ENCODE measurements around the gene PPT2. TPM values are rescaled to one million over a fixed set of nuclear protein-coding genes. Genes with fewer than 3 reads are reported as not detected.

PPT2 gene
- total RNA-seq, 1 experiment from 2014 or later = 46.3 TPM

DNA sequence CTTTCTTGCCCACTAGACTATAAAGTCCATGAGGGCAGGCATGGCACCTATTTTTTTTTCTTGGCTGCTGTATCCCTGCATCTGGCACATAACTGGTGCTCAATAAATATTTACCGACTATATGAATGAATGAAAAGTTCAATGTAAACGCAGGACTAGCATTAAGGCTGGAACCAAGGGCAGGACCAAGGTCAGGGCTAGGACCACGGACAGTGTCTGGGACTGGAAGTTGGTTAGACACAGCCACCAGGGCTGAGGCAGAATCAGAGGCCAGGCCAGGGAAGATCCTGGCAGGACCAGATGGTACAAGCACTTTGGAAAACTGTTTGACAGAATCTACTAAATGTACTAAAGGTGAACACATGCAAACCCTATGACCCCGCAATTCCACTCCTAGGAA is 48.5 kb upstream of the PPT2 start:
- Mint-ChIP-seq H3K36me3 (ENCODE audit: insufficient read depth in 1 of 3, low read depth in 3 of 3) (no peaks in the 10 kb centered on the region), H3K27me3 (ENCODE audit: low read depth) (peaks cover 47% of the 10 kb centered on the region)

More for the DNA sequence above, 48.5 kb upstream of the PPT2 start:
- Histone ChIP-seq H3K4me1 (ENCODE audit: insufficient read depth, low read length) (no peaks in the 10 kb centered on the region; the same call in 1 of the 2 replicates), H3K14ac (ENCODE audit: insufficient read depth, low read length) (no peak overlapping the region), H2AK5ac (ENCODE audit: insufficient read length, low read length) (no peak overlapping the region), H4K8ac (replicated peaks; ENCODE audit: insufficient read length, low read depth, low read length) (no peak overlapping the region), H2BK15ac (ENCODE audit: low read depth, low read length) (no peak overlapping the region), H3K56ac (ENCODE audit: insufficient read length, low read depth, low read length) (no peak overlapping the region), H3K23me2 (ENCODE audit: insufficient read length, low read depth, low read length, poor library complexity, severe bottlenecking) (no peaks in the 10 kb centered on the region), H3K9me3 (ENCODE audit: control insufficient read depth, low read depth, low read length) (no peaks in the 10 kb centered on the region), H2AFZ (ENCODE audit: low read length) (no peak overlapping the region), H4K91ac (ENCODE audit: insufficient read length, low read depth, low read length) (no peak overlapping the region), H3K18ac (ENCODE audit: insufficient read length, low read depth, low read length) (no peak overlapping the region), H3K79me1 (ENCODE audit: insufficient read depth, low read depth, low read length, poor library complexity, severe bottlenecking) (no peaks in the 10 kb centered on the region), H3K79me2 (ENCODE audit: insufficient read depth, low read length) (no peaks in the 10 kb centered on the region), H3K4me2 (ENCODE audit: insufficient read depth, insufficient read length, low read length) (no peak overlapping the region), H2BK120ac (ENCODE audit: low read depth, low read length, poor library complexity, severe bottlenecking) (no peak overlapping the region), H2BK20ac (ENCODE audit: low read depth, low read length, poor library complexity, severe bottlenecking) (no peak overlapping the region), H4K5ac (ENCODE audit: insufficient read length, low read depth, low read length) (no peak overlapping the region), H2BK5ac (ENCODE audit: insufficient read length, low read length) (no peak overlapping the region), H2BK12ac (ENCODE audit: insufficient read length, low read depth, low read length) (no peak overlapping the region), H3K4ac (ENCODE audit: low read depth, low read length) (no peak overlapping the region), H3K9ac (ENCODE audit: extremely low read depth, insufficient read length, low read length) (no peak overlapping the region), H3K27me3 (ENCODE audit: insufficient read depth, low read length) (no peaks in the 10 kb centered on the region; the same call in 1 of the 2 replicates), H3T11ph (ENCODE audit: low read length) (no peak overlapping the region), H3K23ac (ENCODE audit: insufficient read length, low read depth, low read length) (no peak overlapping the region), H4K20me1 (ENCODE audit: control insufficient read depth, insufficient read depth, insufficient read length) (no peaks in the 10 kb centered on the region), H3K27ac (ENCODE audit: insufficient read length, low read depth, low read length) (no peak overlapping the region)
- Mint-ChIP-seq H3K4me1 (peaks cover 20 to 24% of the 10 kb centered on the region in 2 experiments), H3K9me3 (no peaks in the 10 kb centered on the region; a peak in 1 of 5 replicates), H3K27ac (no peak overlapping the region), H3K4me3 (no peak overlapping the region)
- WGBS (ENCODE audit: extremely low coverage, insufficient read length, low lambda C conversion rate) = no CpG with 5 or more reads among the region's 4 CpGs
- no peak for DNase-seq
- TF ChIP-seq, protein P1, sequence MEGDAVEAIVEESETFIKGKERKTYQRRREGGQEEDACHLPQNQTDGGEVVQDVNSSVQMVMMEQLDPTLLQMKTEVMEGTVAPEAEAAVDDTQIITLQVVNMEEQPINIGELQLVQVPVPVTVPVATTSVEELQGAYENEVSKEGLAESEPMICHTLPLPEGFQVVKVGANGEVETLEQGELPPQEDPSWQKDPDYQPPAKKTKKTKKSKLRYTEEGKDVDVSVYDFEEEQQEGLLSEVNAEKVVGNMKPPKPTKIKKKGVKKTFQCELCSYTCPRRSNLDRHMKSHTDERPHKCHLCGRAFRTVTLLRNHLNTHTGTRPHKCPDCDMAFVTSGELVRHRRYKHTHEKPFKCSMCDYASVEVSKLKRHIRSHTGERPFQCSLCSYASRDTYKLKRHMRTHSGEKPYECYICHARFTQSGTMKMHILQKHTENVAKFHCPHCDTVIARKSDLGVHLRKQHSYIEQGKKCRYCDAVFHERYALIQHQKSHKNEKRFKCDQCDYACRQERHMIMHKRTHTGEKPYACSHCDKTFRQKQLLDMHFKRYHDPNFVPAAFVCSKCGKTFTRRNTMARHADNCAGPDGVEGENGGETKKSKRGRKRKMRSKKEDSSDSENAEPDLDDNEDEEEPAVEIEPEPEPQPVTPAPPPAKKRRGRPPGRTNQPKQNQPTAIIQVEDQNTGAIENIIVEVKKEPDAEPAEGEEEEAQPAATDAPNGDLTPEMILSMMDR (conservative IDR thresholded peaks at IDR 0.05) = no peak
